Thymus (tissue), 14 donors: ENCODE data around the gene FUOM. TPM values are rescaled to one million over a fixed set of nuclear protein-coding genes. Genes with fewer than 3 reads are reported as not detected.

ENCODE experiments used
- DNase-seq, 9 donors: peaks; one replicate each; pipeline ENCODE4 v3.0.0-alpha.2; 2013; ENCODE audit warnings: low spot score in 9 of 9, low read depth in 6 of 9, missing footprints in 1 of 9
- H3K27ac ChIP-seq, 2 donors: one replicate each; pipeline ENCODE4 v1.5.1; 2013; ENCODE audit warnings: control low read depth in 1 of 2, low read depth in 1 of 2, low read length in 1 of 2, mild to moderate bottlenecking in 1 of 2, moderate library complexity in 1 of 2
- H3K27me3 ChIP-seq, 2 donors: one replicate each; pipeline ENCODE4 v1.5.1; 2013; ENCODE audit warnings: low read length in 1 of 2; ENCODE audit not compliant: control insufficient read depth in 2 of 2, insufficient read depth in 1 of 2
- H3K36me3 ChIP-seq, 2 donors: one replicate each; pipeline ENCODE4 v1.5.1; 2013; ENCODE audit warnings: low read length in 1 of 2, mild to moderate bottlenecking in 1 of 2, moderate library complexity in 1 of 2; ENCODE audit not compliant: control insufficient read depth in 2 of 2, insufficient read depth in 2 of 2
- H3K4me1 ChIP-seq, 2 donors: one replicate each; pipeline ENCODE4 v1.5.1; 2013; ENCODE audit warnings: low read length in 2 of 2; ENCODE audit not compliant: control insufficient read depth in 2 of 2, insufficient read depth in 2 of 2
- H3K4me3 ChIP-seq, 2 donors: one replicate each; pipeline ENCODE4 v1.5.1; 2013; ENCODE audit warnings: low read length in 2 of 2, control low read depth in 1 of 2, mild to moderate bottlenecking in 1 of 2
- H3K9me3 ChIP-seq, 2 donors: one replicate each; pipeline ENCODE4 v1.5.1; 2013; ENCODE audit warnings: low read length in 1 of 2, mild to moderate bottlenecking in 1 of 2; ENCODE audit not compliant: control insufficient read depth in 2 of 2, insufficient read depth in 1 of 2
- whole genome bisulfite sequencing: extraction: QIAGEN DNeasy Blood & Tissue Kit; methylation state at CpG from one replicate; pipeline ENCODE4 v1.1.7; 2013; 5-methylcytosine and 5-hydroxymethylcytosine counted together
- long read RNA-seq, 10 donors: transcript quantifications; one replicate each; lab custom pipeline, GENCODE V29; 2026
- polyA plus RNA-seq: library from polyadenylated mRNA; stranded (reverse); fragments of 200-250 nt; gene quantifications from one replicate; pipeline ENCODE4 v1.2.3, GENCODE V29; 2013
- total RNA-seq: library from RNA; stranded (reverse); fragments of 120-200 nt; gene quantifications from one replicate; pipeline ENCODE4 v1.2.4, GENCODE V29; 2013
- donor health status: healthy.

The FUOM gene
- total RNA-seq (18.3 TPM), polyA plus RNA-seq (23.9 TPM)
- long read RNA-seq, donor 1, partial matches to known transcripts, result 0 of 1 reads
- long read RNA-seq, donor 1, other reads (novel, unspliced or antisense), result 0 of 1 reads
- long read RNA-seq, donor 2, result 0 reads
- long read RNA-seq, donor 3, transcript FUOM-201 (6 exons, 709 nt), result major isoform, 10 of 12 reads
- long read RNA-seq, donor 3, partial matches to known transcripts, result 0 of 12 reads
- long read RNA-seq, donor 3, other reads (novel, unspliced or antisense), result 0 of 12 reads
- long read RNA-seq, donor 4, result 0 reads
- long read RNA-seq, donor 5, transcript FUOM-201 (6 exons, 709 nt), result major isoform, 6 of 8 reads
- long read RNA-seq, donor 5, partial matches to known transcripts, result 0 of 8 reads
- long read RNA-seq, donor 5, other reads (novel, unspliced or antisense), result 0 of 8 reads
- long read RNA-seq, donor 6, transcript FUOM-201 (6 exons, 709 nt), result major isoform, 9 of 12 reads
- long read RNA-seq, donor 6, partial matches to known transcripts, result 0 of 12 reads
- long read RNA-seq, donor 6, other reads (novel, unspliced or antisense), result 0 of 12 reads
- long read RNA-seq, donor 7, partial matches to known transcripts, result 0 of 5 reads
- long read RNA-seq, donor 7, other reads (novel, unspliced or antisense), result 0 of 5 reads
- long read RNA-seq, donor 8, partial matches to known transcripts, result 0 of 1 reads
- long read RNA-seq, donor 8, other reads (novel, unspliced or antisense), result 0 of 1 reads
- long read RNA-seq, donor 9, partial matches to known transcripts, result 0 of 2 reads
- long read RNA-seq, donor 9, other reads (novel, unspliced or antisense), result 0 of 2 reads
- long read RNA-seq, donor 10, partial matches to known transcripts, result 0 of 4 reads
- long read RNA-seq, donor 10, other reads (novel, unspliced or antisense), result 0 of 4 reads

- H3K36me3 ChIP-seq, result peaks cover 2 to 3% of the 10 kb centered on the region in 2 donors
- no peaks in the 10 kb centered on the region for H3K9me3 ChIP-seq
- 3% methylated on average over 83 of the region's 83 CpGs for WGBS
- peaks cover 9 to 12% of the 10 kb centered on the region in 2 donors for H3K4me1 ChIP-seq
- H3K4me3 ChIP-seq, result peak within 1 kb of the TSS; percentile 48 to 61
- peak in 4 of 9 donors; percentile 42 to 74 (median 53) for DNase-seq
- H3K27ac ChIP-seq, result no peak within 1 kb of the TSS
- H3K27me3 ChIP-seq, result peaks cover 0 to 21% of the 10 kb centered on the region in 2 donors
These were observed at the start of gene FUOM for GRCh38 chr10:133357285-133358161. Gene FUOM, minus strand, starts transcription at chr10:133358019. Its CDS starts 12 bp downstream, at chr10:133358007.

GRCh38 chr10:133405844-133406527 lies 48.2 kb upstream of the FUOM start:
- H3K4me3 ChIP-seq, result no peak overlapping the region
- H3K9me3 ChIP-seq, result peaks cover 1 to 3% of the 10 kb centered on the region in 2 donors
- no peaks in the 10 kb centered on the region for H3K27me3 ChIP-seq
- WGBS, result 95% methylated on average over 8 of the region's 8 CpGs
- no peak for DNase-seq
- H3K4me1 ChIP-seq, result peaks cover 0 to 4% of the 10 kb centered on the region in 2 donors
- peaks cover 39 to 63% of the 10 kb centered on the region in 2 donors for H3K36me3 ChIP-seq
- H3K27ac ChIP-seq, result no peak overlapping the region

GRCh38 chr10:133405272-133405671 lies 47.5 kb upstream of the FUOM start:
- H3K4me3 ChIP-seq, result no peak overlapping the region
- DNase-seq, result no peak
- peaks cover 0 to 4% of the 10 kb centered on the region in 2 donors for H3K4me1 ChIP-seq
- WGBS, result 90% methylated on average over 2 of the region's 2 CpGs
- H3K36me3 ChIP-seq, result peaks cover 40 to 65% of the 10 kb centered on the region in 2 donors
- H3K27ac ChIP-seq, result no peak overlapping the region
- peaks cover 0 to 1% of the 10 kb centered on the region in 2 donors for H3K9me3 ChIP-seq
- H3K27me3 ChIP-seq, result no peaks in the 10 kb centered on the region

DNA sequence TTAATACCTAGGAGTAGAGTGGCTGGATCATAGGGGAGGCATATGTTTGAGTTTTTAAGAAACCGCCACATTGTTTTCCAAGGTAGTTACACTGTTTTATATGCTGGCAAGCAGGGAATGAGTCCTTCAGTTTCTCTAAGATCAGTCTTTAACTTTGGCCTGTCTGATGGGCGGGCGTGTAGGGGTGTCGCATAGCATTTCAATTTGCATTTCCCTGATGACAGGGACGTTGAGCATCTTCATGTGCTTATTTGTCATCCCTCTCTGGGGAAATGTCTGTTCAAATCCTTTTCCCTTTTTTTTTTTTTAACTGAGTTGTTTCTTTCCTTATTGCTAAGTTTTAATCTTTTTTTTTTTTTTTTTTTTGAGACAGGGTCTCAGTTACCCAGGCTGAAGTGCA lies 46.0 kb upstream of the FUOM start:
- WGBS, result 96% methylated on average over 5 of the region's 5 CpGs
- DNase-seq, result no peak
- H3K4me3 ChIP-seq, result no peak overlapping the region
- peaks cover 0 to 1% of the 10 kb centered on the region in 2 donors for H3K9me3 ChIP-seq
- peaks cover 45 to 61% of the 10 kb centered on the region in 2 donors for H3K36me3 ChIP-seq
- H3K27me3 ChIP-seq, result no peaks in the 10 kb centered on the region
- H3K4me1 ChIP-seq, result peaks cover 0 to 4% of the 10 kb centered on the region in 2 donors
- H3K27ac ChIP-seq, result no peak overlapping the region

- no peak for DNase-seq
- WGBS, result 88% methylated on average over 16 of the region's 16 CpGs
- H3K4me3 ChIP-seq, result no peak overlapping the region
- H3K4me1 ChIP-seq, result peaks cover 0 to 4% of the 10 kb centered on the region in 2 donors
- H3K27me3 ChIP-seq, result no peaks in the 10 kb centered on the region
- no peak overlapping the region for H3K27ac ChIP-seq
- peaks cover 46 to 61% of the 10 kb centered on the region in 2 donors for H3K36me3 ChIP-seq
- H3K9me3 ChIP-seq, result peaks cover 0 to 1% of the 10 kb centered on the region in 2 donors
These were observed 45.5 kb upstream of the FUOM start for GRCh38 chr10:133403359-133403758.

DNA sequence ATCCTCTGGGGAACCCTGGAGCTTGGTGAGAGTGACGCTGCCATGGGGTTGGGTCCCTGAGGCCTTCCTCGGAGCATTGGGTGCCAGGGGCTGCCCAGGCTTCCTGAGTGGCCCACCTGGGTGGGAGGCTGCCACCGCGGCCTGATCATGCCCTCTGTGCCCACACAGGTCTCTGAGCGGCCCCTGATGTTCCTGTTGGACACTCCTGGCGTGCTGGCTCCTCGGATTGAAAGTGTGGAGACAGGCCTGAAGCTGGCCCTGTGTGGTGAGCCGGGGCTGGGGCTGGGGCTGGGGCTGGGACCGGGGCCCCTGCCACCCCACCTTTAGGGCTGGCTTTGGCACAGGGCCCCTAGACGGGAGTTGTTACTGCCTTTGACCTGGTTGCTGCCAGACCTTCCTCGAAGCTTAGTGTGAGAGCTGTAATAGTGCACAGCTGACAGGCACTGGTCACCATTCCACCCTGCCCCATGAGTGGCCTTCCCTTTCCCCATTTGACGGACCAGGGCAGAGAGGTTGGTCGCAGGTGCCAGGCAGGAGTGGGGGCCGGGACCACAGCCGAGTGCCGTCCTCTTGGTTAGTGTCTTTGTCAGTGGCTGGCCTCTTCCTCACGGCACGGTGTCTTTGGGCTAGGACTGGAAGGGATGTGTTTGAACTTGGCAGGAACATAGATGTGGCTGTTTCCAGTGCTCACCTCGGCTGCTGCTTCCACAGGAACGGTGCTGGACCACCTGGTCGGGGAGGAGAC lies 44.3 kb upstream of the FUOM start:
- Histone ChIP-seq H3K27me3 (no peaks in the 10 kb centered on the region), H3K9me3 (no peaks in the 10 kb centered on the region), H3K4me3 (no peak overlapping the region), H3K36me3 (peaks cover 49 to 60% of the 10 kb centered on the region in 2 donors), H3K4me1 (peaks cover 0 to 4% of the 10 kb centered on the region in 2 donors), H3K27ac (no peak overlapping the region)
- 98% methylated on average over 21 of the region's 21 CpGs for WGBS
- no peak for DNase-seq

DNA sequence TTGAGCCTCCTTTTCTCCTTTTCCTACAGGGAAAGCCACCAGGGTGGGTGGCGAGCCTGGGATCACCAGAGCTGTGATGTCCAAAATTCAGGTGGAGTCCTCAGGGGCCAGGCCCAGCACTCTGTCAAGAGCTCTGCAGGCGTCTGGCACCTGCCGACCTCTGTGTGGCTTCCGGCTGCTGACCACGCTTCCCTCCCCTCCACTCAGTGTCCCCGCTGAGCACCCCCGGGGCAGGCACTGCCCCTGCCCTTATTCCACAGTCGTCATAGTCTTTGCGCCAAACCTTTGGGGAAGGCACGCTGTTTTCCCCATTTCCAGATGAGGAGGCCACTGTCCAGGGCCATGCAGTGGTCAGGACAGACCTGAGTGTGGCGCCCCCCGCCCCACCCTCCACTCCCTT lies 43.7 kb upstream of the FUOM start:
- H3K36me3 ChIP-seq, result peaks cover 53 to 64% of the 10 kb centered on the region in 2 donors
- no peak for DNase-seq
- no peaks in the 10 kb centered on the region for H3K9me3 ChIP-seq
- 95% methylated on average over 12 of the region's 12 CpGs for WGBS
- H3K27me3 ChIP-seq, result no peaks in the 10 kb centered on the region
- H3K4me1 ChIP-seq, result peaks cover 0 to 4% of the 10 kb centered on the region in 2 donors
- no peak overlapping the region for H3K4me3 ChIP-seq
- peak overlapping the region in 1 of 2 donors; percentile 17 for H3K27ac ChIP-seq
